Esophagus (tissue), 2 donors: ENCODE data around the gene LTC4S. TPM values are rescaled to one million over a fixed set of nuclear protein-coding genes. Genes with fewer than 3 reads are reported as not detected.
"Not testable (repeated sequence)": the region's sequence is repeated elsewhere in the genome, so short reads cannot be mapped to it uniquely, and the experiment has no call there.

ENCODE experiments used
- H3K27ac ChIP-seq, 2 donors: one replicate each; pipeline ENCODE4 v1.5.1; 2013; ENCODE audit warnings: low read depth in 2 of 2, mild to moderate bottlenecking in 2 of 2, inconsistent platforms in 1 of 2, low read length in 1 of 2, moderate library complexity in 1 of 2
- H3K27me3 ChIP-seq, 2 donors: one replicate each; pipeline ENCODE4 v1.6.1; 2013; ENCODE audit warnings: low read length in 2 of 2, control low read depth in 1 of 2, mild to moderate bottlenecking in 1 of 2; ENCODE audit not compliant: insufficient read depth in 2 of 2, control insufficient read depth in 1 of 2
- H3K36me3 ChIP-seq, 2 donors: one replicate each; pipeline ENCODE4 v1.6.1; 2013; ENCODE audit warnings: low read length in 1 of 2; ENCODE audit not compliant: control insufficient read depth in 2 of 2, insufficient read depth in 2 of 2
- H3K4me1 ChIP-seq, 2 donors: one replicate each; pipeline ENCODE4 v1.6.1; 2013; ENCODE audit warnings: low read length in 1 of 2; ENCODE audit not compliant: control insufficient read depth in 2 of 2, insufficient read depth in 2 of 2
- H3K4me3 ChIP-seq, 2 donors: one replicate each; pipeline ENCODE4 v1.5.1; 2013; ENCODE audit warnings: low read length in 2 of 2, mild to moderate bottlenecking in 2 of 2, low read depth in 1 of 2, moderate library complexity in 1 of 2
- H3K9me3 ChIP-seq, 2 donors: one replicate each; pipeline ENCODE4 v1.6.1; 2013; ENCODE audit warnings: mild to moderate bottlenecking in 2 of 2, low read depth in 1 of 2, low read length in 1 of 2, moderate library complexity in 1 of 2; ENCODE audit not compliant: control insufficient read depth in 2 of 2, insufficient read depth in 1 of 2
- WGBS, 2 donors: extraction: QIAGEN DNeasy Blood & Tissue Kit; methylation state at CpG; one replicate each; pipeline ENCODE4 v1.1.7; 2013; 5-methylcytosine and 5-hydroxymethylcytosine counted together
- polyA plus RNA-seq, 2 donors: library from polyadenylated mRNA; stranded (reverse); fragments of 200-250 nt; gene quantifications; one replicate each; pipeline ENCODE4 v1.2.3, GENCODE V29; 2013
- donor health status: healthy with polysubstance abuse.
- donor health status: Bipolar disorder and iron deficiency.

LTC4S gene
- 1 to 10 TPM; 3.0 to 6.5 TPM for polyA plus RNA-seq

DNA sequence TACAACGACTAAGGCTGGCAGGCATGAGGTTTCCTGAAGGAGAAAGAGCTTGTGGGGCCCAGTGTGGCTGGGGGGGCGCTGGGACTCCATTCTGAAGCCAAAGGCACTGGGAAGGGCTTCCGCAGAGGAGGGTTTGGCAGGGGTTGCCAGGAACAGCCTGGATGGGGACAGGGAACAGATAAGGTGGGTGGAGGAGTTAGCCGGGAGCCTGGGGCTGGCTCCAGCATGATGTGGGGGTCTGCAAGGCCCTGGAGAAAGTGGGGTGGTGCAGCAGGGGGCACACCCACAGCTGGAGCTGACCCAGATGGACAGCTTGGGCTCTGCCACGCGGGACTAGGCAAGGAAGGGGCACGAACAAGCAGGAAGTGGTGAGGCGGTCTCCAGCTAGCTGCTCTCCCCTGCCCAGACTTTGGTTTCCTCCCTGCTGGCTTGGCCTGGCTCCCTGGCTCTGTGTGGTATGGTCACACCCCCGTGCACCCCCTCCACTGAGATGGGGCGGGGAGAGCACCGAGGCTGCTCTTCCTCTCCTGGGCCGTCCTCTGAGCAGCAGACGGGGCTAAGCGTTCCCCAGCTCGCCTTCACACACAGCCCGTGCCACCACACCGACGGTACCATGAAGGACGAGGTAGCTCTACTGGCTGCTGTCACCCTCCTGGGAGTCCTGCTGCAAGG is at the start of gene LTC4S:
Gene LTC4S (plus strand): TSS at position 519 of the 672 bp plus-strand sequence. CDS start 95 bp downstream, at position 614.
- H3K36me3 ChIP-seq = peaks cover 0 to 11% of the 10 kb centered on the region in 2 donors
- H3K4me1 ChIP-seq = peaks cover 3 to 24% of the 10 kb centered on the region in 2 donors
- H3K27me3 ChIP-seq = no peaks in the 10 kb centered on the region
- H3K9me3 ChIP-seq = no peaks in the 10 kb centered on the region
- H3K27ac ChIP-seq = peak within 1 kb of the TSS; percentile 62 to 66
- H3K4me3 ChIP-seq = peak within 1 kb of the TSS in 1 of 2 donors; percentile 21
- WGBS, 2 donors = 13 to 23% methylated on average over 19 of the region's 19 CpGs

DNA sequence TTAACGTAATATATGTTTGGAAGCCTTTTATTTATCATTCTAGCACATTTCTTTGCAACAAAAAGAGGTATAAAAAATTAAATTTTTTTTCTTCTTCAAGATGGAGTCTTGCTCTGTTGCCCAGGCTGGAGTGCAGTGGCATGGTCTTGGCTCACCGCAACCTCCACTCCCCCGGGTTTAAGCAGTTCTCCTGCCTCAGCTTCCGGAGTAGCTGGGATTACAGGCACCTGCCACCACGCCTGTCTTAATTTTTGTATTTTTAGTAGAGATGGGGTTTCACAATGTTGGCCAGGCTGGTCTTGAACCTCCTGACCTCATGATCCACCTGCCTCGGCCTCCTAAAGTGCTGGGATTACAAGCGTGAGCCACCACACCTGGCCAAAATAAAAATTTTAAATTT is 49.7 kb upstream of the LTC4S start:
- not testable (repeated sequence) for H3K27me3 ChIP-seq, H3K27ac ChIP-seq, H3K4me1 ChIP-seq, H3K9me3 ChIP-seq, H3K4me3 ChIP-seq, H3K36me3 ChIP-seq
- 91% methylated on average over 7 of the region's 7 CpGs for WGBS, 2 donors

GRCh38 chr5:179746872-179747271 is 46.9 kb upstream of the LTC4S start:
- Histone ChIP-seq H3K4me3 (no peak overlapping the region), H3K36me3 (peaks cover 0 to 4% of the 10 kb centered on the region in 2 donors), H3K4me1 (no peaks in the 10 kb centered on the region), H3K27me3 (no peaks in the 10 kb centered on the region), H3K9me3 (no peaks in the 10 kb centered on the region), H3K27ac (no peak overlapping the region)
- 98% methylated on average over 2 of the region's 2 CpGs for WGBS, 2 donors

DNA sequence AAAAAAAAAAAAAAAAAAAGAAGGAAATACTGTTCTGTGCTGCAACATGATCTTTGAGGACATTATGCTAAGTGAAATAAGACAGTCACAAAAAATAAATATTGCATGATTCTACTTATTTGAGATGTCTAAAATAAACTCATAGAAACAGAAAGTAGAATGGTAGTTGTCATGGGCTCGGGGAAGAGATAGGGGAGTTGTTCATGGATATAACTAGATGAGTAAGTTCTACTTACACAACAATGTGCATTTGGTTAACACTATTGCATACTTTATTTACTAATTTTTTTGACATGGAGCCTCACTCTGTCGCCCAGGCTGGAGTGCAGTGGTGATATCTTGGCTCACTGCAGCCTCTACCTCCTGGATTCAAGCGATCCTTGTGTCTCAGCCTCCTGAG is 46.0 kb upstream of the LTC4S start:
- Histone ChIP-seq H3K9me3 (no peaks in the 10 kb centered on the region), H3K27me3 (no peaks in the 10 kb centered on the region), H3K27ac (no peak overlapping the region), H3K4me3 (no peak overlapping the region), H3K4me1 (no peaks in the 10 kb centered on the region), H3K36me3 (peaks cover 0 to 4% of the 10 kb centered on the region in 2 donors)
- WGBS, 2 donors = 88 to 92% methylated on average over 3 of the region's 3 CpGs

DNA sequence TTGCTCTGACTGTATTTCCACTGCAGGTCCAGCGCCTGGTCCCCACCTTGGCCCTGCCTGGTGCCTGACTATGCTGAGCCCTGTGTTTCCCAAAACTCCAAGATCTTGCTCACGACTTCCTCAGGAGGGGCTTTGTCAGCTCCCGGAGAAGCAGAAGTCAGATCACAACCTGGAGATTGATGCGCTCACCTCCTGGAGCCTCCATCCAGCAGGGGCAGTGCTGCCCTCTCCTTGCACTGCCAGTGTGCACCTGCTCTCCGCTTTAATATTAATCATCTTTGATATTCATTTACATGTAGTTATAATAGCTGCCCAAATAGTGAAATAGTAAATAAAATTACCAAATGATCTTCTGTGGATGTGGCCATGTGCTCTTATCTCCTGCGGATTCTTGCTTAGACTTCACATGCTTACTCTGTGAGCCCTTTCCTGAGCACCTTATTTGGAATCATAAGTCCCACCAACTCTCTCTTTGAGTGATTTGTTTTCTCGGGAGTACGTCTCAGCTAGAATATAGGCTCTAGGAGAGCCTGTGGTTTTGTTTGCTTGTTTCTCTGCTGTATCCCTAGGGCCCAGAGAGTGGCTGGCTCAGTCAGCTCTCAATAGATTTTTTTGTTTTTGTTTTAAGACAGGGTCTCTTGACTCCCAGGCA is 43.8 kb upstream of the LTC4S start:
- 83 to 85% methylated on average over 8 of the region's 8 CpGs for WGBS, 2 donors
- Histone ChIP-seq H3K27me3 (no peaks in the 10 kb centered on the region), H3K4me3 (no peak overlapping the region), H3K4me1 (no peaks in the 10 kb centered on the region), H3K27ac (no peak overlapping the region), H3K36me3 (peaks cover 0 to 4% of the 10 kb centered on the region in 2 donors), H3K9me3 (no peaks in the 10 kb centered on the region)

DNA sequence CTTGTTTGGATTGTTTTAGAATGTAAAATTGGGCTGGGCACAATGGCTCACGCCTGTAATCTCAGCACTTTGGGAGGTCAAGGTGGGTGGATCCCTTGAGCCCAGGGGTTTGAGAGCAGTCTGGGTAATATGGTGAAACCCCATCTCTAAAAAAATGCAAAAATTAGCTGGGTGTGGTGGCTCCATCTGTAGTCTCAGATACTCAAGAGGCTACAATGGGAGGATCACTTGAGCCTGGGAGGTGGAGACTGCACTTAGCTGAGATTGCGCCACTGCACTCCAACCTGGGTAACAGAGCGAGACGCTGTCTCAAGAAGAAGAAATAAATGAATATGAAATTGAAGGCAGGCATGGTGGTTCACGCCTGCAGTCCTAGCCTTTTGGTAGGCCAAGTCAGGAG is 39.8 kb upstream of the LTC4S start:
- Histone ChIP-seq H3K36me3 (peaks cover 0 to 4% of the 10 kb centered on the region in 2 donors), H3K27me3 (no peaks in the 10 kb centered on the region), H3K4me3 (no peak overlapping the region), H3K9me3 (no peaks in the 10 kb centered on the region), H3K4me1 (no peaks in the 10 kb centered on the region), H3K27ac (no peak overlapping the region)
- 93 to 95% methylated on average over 5 of the region's 5 CpGs for WGBS, 2 donors

DNA sequence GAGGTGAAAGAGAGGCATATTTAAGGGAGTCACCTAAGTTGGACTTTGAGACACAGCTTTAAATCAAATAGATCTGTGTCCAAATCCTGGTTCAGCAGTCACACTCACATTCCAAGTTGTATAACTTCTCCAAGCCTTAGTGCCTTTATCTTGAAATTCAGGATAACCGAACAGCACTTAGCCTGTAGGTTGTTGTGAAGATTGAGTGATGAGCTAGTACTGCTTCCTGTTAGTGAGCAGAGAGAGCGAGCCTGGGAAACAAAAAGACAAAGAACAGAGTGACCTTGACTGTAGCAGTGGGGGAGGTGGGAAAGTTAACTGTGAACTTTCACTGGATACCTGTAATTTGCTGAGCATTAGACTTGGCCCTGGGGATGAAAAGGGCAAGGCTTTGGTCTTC is 38.8 kb upstream of the LTC4S start:
- 47 to 62% methylated on average over 2 of the region's 2 CpGs for WGBS, 2 donors
- no peak overlapping the region for H3K4me3 ChIP-seq
- H3K27ac ChIP-seq = no peak overlapping the region
- H3K9me3 ChIP-seq = no peaks in the 10 kb centered on the region
- no peaks in the 10 kb centered on the region for H3K36me3 ChIP-seq
- H3K27me3 ChIP-seq = no peaks in the 10 kb centered on the region
- no peaks in the 10 kb centered on the region for H3K4me1 ChIP-seq

GRCh38 chr5:179758955-179759354 is 34.8 kb upstream of the LTC4S start:
- WGBS, 2 donors = 86 to 88% methylated on average over 8 of the region's 8 CpGs
- Histone ChIP-seq H3K36me3 (no peaks in the 10 kb centered on the region), H3K27me3 (no peaks in the 10 kb centered on the region), H3K9me3 (no peaks in the 10 kb centered on the region), H3K27ac (no peak overlapping the region), H3K4me1 (peaks cover 7% of the 10 kb centered on the region in 2 donors), H3K4me3 (no peak overlapping the region)

DNA sequence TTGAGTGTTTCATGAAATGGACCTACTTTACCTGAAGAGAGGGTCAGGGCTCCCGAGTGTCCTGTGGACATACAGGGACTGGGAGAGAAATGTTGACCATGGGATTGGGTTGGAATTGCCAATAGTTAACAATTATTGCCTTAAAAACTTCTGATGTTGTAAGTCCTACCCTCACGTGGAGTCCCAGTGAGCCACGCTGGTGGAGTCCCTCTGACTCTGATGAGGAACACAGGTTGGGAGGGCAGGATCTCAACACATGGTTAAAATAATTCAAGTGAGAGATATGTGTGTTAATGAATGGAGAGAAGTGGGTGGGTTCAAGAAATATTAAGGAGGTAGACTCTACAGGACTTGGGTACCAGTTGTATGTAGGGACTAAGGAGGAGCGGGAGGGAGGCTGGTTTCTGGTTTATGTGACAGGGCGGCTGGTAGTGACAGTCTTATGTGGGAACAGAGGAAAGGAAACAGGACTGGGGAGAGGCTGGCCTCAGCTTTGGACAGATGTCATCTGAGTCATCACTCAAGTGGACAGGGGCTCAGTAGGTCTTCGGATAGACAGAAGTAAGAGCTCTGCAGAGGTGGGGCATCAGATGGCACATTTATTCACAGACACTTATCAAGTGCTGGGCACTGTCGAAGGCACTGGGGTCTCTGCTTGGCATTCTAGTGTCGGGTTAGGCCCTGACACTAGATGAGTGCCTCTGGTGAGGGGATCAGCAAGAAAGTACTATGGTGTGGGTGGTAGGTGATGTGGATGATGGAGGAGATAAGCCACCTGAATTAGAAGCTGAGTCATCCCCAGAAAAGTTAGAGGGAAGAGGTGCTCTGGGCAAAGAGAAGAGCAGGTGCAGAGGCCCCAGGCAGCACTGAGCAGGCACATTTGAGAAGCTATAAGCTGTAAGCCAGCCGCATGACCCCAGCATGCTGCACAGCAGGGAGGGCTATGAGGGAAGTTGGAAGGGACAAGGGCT is 33.9 kb upstream of the LTC4S start:
- peaks cover 7 to 8% of the 10 kb centered on the region in 2 donors for H3K4me1 ChIP-seq

More for the DNA sequence above, 33.9 kb upstream of the LTC4S start:
- Histone ChIP-seq H3K27ac (no peak overlapping the region), H3K9me3 (no peaks in the 10 kb centered on the region), H3K36me3 (no peaks in the 10 kb centered on the region), H3K27me3 (no peaks in the 10 kb centered on the region), H3K4me3 (no peak overlapping the region)
- 85 to 87% methylated on average over 9 of the region's 9 CpGs for WGBS, 2 donors
